Activated CD4-positive, alpha-beta T cell treated with anti-CD3 and anti-CD28 coated beads, Interleukin-2, amount 50 U/mL, for 48 hours (primary cell): ENCODE measurements around the gene AGBL5.
"Not testable (repeated sequence)": the region's sequence is repeated elsewhere in the genome, so short reads cannot be mapped to it uniquely, and the experiment has no call there.

Experiments
- DNase-seq, 2 experiments: peaks; one replicate each; pipeline ENCODE4 v3.0.0-alpha.2; 2020

AGBL5 gene

DNA sequence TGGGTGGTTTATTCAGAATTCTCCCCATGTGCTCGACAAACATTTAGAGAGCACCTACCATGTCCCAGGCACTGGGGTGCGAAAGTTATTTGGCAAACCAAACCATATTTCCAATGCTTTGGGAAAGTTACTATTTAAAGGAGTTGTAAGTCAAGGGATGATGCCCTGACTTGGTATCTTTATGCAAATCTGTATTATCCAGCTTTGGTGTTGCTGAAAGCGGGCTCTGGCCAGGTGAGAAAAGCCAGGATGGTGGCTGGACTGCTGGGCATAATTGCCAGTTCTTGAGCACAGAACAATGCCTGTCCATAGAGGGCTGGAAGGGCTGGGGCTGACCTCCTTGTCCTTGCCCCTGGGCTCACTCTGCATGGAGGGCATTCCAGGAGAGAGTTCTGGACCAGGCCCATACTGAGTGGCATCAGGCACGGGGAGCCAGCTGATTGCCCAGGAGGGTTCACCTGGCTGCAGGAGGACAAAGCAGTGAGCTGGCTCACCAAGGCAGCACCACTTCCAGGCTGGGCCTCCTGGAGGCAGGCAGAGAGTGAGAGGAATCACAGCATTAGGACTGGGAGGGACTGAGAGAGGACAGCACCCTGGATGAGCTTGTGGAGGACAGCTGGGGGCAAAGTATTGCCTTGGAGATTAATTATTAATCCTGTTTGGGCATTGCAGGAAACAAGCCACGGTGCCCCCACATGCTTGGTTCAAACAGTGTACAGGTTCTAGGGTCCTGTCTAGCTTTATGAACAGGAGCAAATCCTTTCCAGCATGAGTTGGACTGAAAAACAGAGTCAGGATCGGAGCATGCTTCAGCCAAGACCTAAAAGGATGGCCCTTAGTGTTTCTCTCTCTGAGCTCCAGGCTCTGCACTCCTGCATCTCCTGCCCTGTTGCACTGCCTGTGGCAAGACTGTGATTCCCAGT, 42.2 kb downstream of the AGBL5 start:
- no peak for DNase-seq

DNA sequence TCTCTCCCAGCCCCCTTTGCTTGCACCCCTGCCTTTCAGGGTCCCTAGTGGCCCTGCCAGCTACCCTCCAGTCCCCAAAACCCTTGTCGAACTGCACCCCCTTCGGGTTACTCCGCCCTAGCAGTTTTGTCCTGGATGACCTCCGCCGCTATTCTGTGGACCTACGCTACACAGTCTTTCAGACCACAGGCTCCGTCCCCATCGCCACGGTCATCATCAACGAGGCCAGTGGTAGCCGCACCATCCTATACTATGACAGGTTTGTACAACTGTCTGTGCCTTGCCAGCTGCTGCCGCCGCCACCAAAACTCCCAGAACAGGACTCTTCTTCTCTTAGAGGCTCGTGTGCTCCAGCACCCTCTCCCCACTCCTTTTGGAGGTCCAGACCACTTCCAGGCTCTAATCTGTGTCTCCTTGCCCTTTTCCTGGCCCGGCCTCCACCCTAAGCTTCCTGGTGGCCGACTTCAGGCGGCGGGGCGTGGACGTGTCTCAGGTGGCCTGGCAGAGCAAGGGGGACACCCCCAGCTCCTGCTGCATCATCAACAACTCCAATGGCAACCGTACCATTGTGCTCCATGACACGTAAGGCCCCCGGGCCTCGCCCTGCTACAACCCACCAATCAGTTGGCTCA, 43.0 kb downstream of the AGBL5 start:
- no peak for DNase-seq

DNA sequence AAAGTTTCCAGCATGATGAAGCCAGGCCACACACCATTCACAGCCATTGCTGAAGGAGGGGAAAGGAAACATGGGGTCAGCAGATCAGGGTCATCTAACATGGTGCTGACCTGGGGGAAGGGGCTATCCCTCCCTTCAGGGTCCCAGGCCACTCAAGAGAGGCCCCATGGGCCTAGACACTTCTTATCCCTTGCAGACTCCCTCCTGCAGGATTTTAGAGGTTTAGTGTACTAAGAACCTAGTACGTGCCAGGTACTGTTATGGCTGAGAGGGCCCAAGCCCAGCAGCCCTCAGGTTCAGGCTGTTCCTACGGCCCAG, 43.9 kb downstream of the AGBL5 start:
- no peak for DNase-seq

DNA sequence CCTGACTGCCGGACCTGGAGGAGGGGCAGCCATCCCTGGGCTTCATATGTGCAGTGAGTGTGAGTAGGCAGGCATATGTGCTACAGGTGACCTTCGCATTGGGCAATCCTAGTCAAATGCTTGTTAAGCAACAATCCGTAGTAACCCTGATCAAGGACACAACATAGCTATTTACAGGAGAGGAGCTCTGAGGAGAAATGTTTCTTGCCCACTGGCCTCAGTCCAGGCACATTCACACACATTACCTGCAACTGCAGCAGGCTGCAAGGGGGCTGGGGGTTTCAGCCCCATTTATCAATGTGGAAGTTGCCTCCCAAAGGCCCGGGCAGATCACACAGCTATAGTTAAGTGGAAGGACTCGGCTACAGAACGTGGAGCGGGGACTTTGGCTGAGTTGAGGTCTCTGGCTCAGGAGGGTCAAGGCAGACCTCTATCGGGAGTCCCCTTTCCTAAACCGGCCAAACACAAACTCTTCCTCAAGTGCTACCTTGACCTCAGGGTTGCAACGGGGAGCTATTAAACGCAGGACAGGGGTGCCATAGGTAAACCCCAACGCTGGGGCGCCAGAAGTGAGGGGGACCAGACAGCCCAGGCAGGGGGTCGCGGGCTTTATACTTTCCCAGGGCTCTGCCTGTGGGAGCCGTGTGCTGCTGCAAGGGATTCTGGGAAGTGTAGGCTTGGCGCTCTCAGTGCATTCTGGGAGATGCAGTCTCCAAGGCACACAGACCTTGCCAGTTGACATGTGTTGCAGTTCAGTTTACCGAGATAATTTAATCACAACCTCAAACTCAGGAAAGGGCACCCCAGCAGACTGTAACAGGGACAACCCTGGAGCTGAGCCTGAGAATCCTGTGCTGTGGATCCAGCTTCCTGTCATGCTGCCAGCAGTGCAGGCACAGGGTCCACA, 44.5 kb downstream of the AGBL5 start:
- peak; percentile 46 to 52 for DNase-seq

DNA sequence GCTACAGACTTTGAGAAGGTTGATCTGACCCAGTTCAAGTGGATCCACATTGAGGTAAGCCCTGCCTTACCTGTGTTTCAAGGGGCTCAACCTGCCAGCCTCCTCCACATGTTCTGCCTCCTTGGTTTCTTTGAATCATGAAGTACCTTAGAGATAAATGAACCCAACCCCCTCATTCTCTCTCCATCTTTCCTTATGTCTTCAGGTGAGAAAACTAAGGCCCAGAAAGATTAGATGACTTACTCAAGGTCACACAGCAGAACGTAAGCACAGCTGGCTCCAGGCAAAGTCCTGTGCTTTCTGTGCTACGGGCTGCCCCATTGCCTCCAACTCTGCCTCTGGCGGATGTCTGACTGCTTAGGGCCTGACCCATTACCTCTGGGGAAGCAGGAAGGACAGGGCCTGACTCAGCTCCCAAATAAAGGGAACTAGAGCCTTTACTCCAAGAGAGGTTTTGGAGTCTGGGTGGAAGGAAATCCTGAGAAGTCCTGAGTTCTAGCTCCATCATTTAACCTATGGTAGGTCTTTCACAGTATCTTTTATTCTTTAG, 45.4 kb downstream of the AGBL5 start:
- DNase-seq = no peak

DNA sequence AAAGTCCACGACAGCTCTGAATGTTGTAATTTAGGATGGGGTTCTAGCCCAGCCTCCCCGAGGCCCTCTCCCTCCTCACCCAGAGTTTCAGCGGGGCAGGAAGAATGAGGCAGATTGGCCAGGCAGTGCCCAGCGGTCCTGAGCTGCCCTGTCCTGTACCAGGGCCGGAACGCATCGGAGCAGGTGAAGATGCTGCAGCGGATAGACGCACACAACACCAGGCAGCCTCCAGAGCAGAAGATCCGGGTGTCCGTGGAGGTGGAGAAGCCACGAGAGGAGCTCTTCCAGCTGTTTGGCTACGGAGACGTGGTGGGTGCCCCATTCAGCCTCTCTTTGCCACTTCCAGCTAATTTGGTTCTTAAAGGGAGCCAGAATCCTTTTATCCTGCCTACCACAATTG, 45.9 kb downstream of the AGBL5 start:
- no peak for DNase-seq

DNA sequence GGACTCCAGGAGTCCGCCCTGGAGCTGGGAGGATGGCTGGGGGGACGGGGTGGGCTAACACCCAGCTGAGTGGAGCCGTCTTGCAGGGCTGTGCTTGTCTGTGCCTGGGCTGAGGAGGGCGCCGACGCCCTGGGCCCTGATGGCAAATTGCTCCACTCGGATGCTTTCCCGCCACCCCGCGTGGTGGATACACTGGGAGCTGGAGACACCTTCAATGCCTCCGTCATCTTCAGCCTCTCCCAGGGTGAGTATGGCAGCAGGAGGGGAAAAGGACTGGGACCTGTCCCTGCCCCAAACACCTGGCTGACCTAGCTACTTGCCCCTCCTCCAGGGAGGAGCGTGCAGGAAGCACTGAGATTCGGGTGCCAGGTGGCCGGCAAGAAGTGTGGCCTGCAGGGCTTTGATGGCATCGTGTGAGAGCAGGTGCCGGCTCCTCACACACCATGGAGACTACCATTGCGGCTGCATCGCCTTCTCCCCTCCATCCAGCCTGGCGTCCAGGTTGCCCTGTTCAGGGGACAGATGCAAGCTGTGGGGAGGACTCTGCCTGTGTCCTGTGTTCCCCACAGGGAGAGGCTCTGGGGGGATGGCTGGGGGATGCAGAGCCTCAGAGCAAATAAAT, 48.0 kb downstream of the AGBL5 start:
- no peak for DNase-seq

DNA sequence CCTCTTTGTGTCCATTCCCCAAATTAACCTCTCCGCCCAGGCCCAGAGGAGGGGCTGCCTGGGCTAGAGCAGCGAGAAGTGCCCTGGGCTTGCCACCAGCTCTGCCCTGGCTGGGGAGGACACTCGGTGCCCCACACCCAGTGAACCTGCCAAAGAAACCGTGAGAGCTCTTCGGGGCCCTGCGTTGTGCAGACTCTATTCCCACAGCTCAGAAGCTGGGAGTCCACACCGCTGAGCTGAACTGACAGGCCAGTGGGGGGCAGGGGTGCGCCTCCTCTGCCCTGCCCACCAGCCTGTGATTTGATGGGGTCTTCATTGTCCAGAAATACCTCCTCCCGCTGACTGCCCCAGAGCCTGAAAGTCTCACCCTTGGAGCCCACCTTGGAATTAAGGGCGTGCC, 48.6 kb downstream of the AGBL5 start:
- no peak for DNase-seq

DNA sequence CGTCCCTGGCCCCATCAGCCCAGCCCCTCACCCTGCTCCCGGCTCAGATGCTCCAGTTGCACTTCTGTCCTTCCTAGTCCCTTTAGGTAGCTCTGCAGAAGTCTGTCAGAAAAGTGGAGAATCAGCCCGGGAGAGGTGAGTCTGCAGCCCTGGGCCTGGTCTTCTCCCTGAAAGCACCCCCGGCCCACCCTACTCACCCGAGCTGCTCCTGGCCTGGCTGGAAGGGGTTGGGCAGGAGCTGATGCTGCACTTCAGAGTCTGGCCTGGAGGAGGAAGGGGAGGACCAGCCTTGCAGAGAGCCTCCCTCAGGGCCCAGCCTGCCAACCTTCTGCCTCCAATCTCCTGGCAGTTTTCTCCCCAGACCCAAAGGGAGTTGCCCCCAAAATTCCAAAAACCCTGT, 50.9 kb downstream of the AGBL5 start:
- DNase-seq = no peak

DNA sequence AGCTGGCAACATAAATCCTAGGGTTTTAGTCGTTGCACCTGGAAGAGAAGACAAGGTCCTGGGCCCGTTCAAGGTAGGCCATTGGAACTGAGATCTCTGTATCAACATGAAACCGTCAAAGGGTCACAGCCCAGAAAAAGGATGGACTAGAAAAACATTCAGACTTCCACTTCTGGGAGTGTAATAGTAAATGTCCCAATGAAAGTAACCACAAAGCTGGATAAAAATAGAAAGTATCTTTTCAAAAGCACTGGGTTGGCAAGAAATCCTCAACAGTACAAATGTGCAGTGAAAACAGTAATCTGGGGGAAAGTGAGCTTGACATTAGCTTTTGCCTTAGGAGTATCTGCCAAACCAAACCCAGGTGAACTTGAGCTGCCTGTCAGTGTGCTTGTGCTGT, 54.5 kb downstream of the AGBL5 start:
- DNase-seq = no peak

DNA sequence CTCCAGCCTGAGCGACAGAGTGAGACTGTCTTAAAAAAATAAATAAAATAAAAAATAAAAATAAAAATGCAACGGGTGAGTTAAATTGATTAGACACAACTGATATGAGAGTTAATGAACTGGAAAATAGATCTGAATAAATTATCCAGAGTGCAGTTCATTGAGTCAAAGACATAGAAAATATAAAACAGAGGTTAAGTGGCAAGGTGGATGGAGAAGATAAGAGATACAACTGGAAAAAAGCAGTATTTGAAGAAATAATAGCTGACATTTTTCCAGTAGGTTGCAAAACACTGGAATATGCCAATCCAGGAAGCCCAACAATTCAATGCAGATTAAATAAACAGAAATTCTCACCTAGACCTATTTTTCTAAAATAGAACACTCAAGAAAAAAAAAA, 56.8 kb downstream of the AGBL5 start:
- DNase-seq = no peak

DNA sequence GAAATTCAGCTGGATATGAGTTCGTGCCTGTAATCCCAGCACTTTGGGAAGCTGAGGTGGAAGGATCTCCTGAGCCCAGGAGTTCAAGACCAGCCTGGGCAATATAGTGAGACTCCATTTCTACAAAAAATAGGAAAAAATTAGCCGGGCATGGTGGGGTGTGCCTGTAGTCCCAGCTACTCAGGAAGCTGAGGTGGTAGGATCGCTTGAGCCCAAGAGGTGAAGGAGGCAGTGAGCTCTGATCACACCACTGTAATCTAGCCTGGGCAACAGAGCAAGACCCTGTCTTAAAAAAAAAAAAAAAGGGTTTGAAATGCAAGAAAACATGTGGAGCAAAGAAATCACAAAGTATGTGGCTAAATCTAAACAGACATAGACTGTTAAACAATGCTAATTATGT, 57.6 kb downstream of the AGBL5 start:
- DNase-seq = no peak

DNA sequence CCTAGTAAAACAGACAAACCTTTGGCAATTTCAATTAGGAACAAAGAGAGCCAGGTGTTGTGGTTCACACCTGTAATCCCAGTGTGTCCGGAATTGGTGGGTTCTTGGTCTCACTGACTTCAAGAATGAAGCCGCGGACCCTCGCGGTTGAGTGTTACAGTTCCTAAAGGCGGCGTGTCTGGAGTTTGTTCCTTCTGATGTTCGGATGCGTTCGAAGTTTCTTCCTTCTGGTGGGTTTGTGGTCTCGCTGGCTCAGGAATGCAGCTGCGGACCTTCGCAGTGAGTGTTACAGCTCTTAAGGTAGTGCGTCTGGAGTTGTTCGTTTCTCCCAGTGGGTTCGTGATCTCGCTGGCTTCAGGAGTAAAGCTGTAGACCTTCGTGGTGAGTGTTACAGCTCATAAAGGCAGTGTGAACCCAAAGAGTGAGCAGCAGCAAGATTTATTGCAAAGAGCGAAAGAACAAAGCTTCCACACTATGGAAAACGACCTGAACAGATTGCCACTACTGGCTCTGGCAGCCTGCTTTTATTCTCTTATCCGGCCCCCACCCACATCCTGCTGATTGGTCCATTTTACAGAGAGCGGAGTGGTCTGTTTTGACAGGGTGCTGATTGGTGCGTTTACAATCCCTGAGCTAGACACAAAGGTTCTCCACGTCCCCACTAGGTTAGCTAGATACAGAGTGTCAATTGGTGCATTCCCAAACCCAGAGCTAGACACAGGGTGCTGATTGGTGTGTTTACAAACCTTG, 59.3 kb downstream of the AGBL5 start:
- DNase-seq = not testable (repeated sequence)

DNA sequence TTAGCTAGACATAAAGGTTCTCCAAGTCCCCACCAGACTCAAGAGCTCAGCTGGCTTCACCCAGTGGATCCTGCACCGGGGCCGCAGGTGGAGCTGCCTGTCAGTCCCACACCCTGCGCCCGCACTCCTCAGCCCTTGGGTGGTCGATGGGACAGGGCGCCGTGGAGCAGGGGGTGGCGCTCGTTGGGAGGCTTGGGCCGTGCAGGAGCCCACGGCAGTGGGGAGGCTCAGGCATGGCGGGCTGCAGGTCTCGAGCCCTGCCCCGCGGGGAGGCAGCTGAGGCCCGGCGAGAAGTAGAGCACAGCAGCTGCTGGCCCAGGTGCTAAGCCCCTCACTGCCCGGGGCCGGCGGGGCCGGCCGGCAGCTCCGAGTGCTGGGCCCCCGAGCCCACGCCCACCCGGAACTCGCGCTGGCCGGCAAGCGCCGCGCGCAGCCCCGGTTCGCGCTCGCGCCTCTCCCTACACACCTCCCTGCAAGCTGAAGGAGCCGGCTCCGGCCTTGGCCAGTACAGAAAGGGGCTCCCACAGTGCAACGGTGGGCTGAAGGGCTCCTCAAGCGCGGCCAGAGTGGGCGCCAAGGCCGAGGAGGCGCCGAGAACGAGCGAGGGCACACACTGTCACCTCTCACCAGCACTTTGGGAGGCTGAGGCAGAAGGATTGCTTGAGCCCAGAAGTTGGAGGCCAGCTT, 60.1 kb downstream of the AGBL5 start:
- DNase-seq = not testable (repeated sequence)

DNA sequence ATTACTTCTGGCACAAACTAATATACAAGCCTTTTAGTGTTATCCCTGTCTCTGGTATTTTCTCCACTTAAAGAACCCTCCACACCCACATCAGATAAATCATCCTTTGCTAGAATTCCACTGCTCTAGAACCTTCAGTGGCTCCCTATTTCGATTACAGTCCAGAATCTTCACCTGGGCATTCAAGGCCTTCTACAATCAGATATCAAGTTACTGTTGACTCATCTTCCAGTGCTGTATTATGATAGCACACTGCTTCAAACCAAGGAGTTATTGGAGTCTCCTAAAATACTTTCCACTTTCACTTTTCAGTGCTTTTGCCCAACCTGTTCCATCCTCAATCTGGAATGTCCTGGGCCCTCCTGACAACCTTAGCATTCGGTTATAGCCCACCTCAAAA, 64.1 kb downstream of the AGBL5 start:
- no peak for DNase-seq

DNA sequence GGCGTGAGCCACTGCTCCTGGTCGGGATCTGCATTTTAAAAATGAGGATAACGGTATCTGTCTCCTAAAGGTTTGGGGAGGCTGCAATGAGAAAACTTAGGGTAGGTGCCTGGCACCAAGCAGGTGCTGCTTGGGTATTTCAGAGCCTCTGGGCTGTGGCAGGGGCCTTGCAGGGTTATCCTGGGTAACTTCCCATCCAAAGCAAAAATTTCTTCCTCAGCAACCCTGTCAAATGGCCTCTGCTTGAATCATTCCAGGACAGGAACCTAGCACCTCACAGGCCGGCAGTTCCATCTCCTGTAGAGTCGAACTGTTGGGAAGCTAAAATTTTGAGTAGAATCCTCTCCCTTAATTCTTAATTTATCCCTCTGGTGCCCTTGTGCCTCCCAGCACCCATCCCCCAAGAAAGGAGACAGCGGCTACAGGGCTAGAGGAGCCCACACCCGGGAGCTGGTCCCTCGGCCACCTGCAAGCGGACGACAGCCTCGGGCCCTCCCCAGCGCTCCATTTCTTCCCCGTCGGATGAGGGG, 66.6 kb downstream of the AGBL5 start:
- DNase-seq = no peak

DNA sequence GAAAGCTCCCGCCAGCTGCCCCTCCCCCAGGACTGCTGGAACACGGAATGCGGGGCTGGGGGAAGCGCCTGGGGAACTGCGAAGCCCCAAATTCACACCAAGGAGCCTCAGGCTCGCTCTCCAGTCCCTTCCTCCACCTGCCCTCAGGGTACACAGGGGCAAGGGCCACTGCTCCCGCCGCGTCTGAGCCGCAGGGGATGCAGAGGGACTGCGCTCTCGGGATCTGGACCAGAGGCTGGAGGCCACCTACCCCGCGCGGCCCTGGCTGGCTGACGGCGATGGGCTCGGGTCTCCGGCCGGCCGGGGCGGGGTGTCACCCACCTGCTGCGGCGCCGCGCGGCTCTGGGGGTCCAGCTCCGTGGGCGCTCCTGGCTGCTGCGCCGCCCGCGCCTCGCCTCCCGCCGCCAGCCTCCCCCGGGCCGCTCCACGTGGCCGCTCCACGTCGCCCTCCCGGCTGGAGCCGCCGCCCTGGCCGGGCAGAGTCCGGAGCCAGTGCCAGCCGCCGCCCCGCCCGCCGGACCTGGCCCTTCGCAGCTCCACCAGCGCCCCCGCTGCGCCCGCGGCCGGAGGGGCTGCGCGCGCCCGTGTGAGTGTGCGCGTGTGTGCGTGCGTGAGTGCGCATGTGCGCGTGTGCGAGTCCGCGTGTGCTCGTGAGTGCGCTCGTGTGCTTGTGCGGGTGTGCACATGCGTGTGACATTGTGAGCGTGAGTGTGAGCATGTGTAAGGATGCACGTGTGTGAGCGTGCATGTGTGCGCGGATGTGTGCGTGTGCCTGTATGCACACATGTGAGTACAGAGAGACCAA, 67.3 kb downstream of the AGBL5 start, which contains the start of gene CGREF1:
Gene CGREF1, minus strand, starts transcription at position 604 of the 805 bp plus-strand sequence. CDS start 14,762 bp downstream, outside the sequence.
- DNase-seq = peak; percentile 15 to 23

DNA sequence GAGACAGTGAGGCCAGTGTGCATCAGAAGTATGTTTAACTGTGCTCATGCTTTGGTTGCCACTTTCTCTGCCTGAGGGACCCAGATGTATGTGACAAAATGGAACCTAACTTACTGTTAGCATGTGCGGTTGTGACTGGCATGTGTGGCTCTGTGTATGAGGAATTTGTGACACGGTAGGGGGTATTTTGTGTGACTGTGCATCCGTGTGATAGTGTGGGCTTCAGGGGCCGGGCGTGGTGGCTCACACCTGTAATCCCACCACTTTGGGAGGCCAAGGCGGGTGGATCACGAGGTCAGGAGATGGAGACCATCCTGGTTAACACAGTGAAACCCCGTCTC, 67.8 kb downstream of the AGBL5 start:
- not testable (repeated sequence) for DNase-seq
